MM.1S (cell line): ENCODE results near the gene AP5Z1.

ENCODE experiments used
- EZH2 ChIP-seq: fragments of 300-600 bp; sonication (generic); optimal IDR thresholded peaks from 2 replicates; pipeline ENCODE3; 2017; ENCODE audit warnings: low read depth, mild to moderate bottlenecking, antibody characterized with exemption, low read length, mixed read lengths
- EZH2phosphoT487 ChIP-seq: fragments of 300-600 bp; sonication (generic); IDR thresholded peaks from 2 replicates; pipeline ENCODE4 v1.6.1; 2018; ENCODE audit warnings: antibody characterized with exemption, low read length
- TF ChIP-seq, protein P1 (sequence below): fragments of 300-600 bp; sonication (generic); IDR thresholded peaks from 2 replicates; pipeline ENCODE4 v1.5.1; 2016; ENCODE audit warnings: antibody characterized with exemption, low read length, mixed read lengths

DNA sequence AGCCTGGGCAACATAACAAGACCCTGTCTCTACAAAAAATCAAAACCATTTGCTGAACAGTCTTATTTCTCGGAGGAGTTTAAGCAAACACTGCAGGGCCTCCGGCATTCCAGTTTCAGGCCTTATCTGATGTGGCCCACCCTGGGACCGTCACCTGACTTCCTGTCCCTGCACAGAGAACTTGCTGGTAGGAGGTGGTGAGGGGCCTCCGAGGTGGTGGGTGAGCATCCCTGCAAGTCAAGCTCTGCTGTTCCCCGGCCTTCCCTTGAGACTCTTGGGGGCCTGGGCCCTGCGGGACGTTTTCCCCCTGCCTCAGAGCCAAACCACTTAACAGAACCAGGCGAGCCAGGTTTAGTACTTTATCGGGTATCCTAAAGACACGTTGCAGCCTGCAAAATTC is 44.5 kb upstream of the AP5Z1 start:
- TF ChIP-seq, protein P1, sequence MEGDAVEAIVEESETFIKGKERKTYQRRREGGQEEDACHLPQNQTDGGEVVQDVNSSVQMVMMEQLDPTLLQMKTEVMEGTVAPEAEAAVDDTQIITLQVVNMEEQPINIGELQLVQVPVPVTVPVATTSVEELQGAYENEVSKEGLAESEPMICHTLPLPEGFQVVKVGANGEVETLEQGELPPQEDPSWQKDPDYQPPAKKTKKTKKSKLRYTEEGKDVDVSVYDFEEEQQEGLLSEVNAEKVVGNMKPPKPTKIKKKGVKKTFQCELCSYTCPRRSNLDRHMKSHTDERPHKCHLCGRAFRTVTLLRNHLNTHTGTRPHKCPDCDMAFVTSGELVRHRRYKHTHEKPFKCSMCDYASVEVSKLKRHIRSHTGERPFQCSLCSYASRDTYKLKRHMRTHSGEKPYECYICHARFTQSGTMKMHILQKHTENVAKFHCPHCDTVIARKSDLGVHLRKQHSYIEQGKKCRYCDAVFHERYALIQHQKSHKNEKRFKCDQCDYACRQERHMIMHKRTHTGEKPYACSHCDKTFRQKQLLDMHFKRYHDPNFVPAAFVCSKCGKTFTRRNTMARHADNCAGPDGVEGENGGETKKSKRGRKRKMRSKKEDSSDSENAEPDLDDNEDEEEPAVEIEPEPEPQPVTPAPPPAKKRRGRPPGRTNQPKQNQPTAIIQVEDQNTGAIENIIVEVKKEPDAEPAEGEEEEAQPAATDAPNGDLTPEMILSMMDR = no peak
- TF ChIP-seq EZH2 (no peak), EZH2phosphoT487 (no peak)
